Neural cell (in vitro differentiated cells): ENCODE measurements around the gene ACTN4. TPM values are rescaled to one million over a fixed set of nuclear protein-coding genes. Genes with fewer than 3 reads are reported as not detected.

Source experiments
- H2AFZ ChIP-seq: fragments of 200-600, 300-800 bp; sonication (generic), shearing (Covaris generic); 2 replicates; pipeline ENCODE4 v1.6.0; 2014; ENCODE audit warnings: low read depth, mild to moderate bottlenecking, antibody characterized with exemption, low read length, moderate library complexity
- H3F3A ChIP-seq: fragments of 200-600 bp; shearing (Covaris generic); 2 replicates; pipeline ENCODE4 v1.6.1; 2016; ENCODE audit warnings: mild to moderate bottlenecking, moderate library complexity, mixed read lengths, antibody characterized with exemption, low read length; ENCODE audit not compliant: insufficient read depth, poor library complexity, severe bottlenecking
- H3K27ac ChIP-seq: fragments of 200-600, 300-800 bp; sonication (generic), shearing (Covaris generic); 2 replicates; pipeline ENCODE4 v1.5.1; 2014; ENCODE audit warnings: mild to moderate bottlenecking, low read length, moderate library complexity
- H3K27me3 ChIP-seq: fragments of 300-800, 200-600 bp; sonication (generic), shearing (Covaris generic); 2 replicates; pipeline ENCODE4 v1.6.0; 2014; ENCODE audit warnings: mild to moderate bottlenecking, low read depth, low read length, moderate library complexity; ENCODE audit not compliant: insufficient read depth
- H3K36me3 ChIP-seq: fragments of 300-800, 200-600 bp; sonication (generic), shearing (Covaris generic); 2 replicates; pipeline ENCODE4 v1.5.1; 2014; ENCODE audit warnings: mild to moderate bottlenecking, antibody characterized with exemption, low read length, moderate library complexity; ENCODE audit not compliant: insufficient read depth
- H3K4me2 ChIP-seq: fragments of 300-800, 200-600 bp; sonication (generic), shearing (Covaris generic); 2 replicates; pipeline ENCODE4 v1.6.0; 2014; ENCODE audit warnings: mild to moderate bottlenecking, low read length
- H3K4me3 ChIP-seq: fragments of 300-800, 200-600 bp; sonication (generic), shearing (Covaris generic); 2 replicates; pipeline ENCODE4 v1.5.1; 2014; ENCODE audit warnings: mild to moderate bottlenecking, low read length, moderate library complexity
- H3K79me2 ChIP-seq: fragments of 200-600 bp; shearing (Covaris generic); replicated peaks from 2 replicates; pipeline ENCODE4 v1.6.0; 2014; ENCODE audit warnings: mild to moderate bottlenecking, low read length, moderate library complexity; ENCODE audit not compliant: insufficient read depth
- H3K9ac ChIP-seq: fragments of 300-800, 200-600 bp; sonication (generic), shearing (Covaris generic); 2 replicates; pipeline ENCODE4 v1.6.1; 2016; ENCODE audit warnings: mild to moderate bottlenecking, low read length, mixed read lengths
- H3K9me2 ChIP-seq: fragments of 200-600 bp; shearing (Covaris generic); 2 replicates; pipeline ENCODE4 v1.6.1; 2016; ENCODE audit warnings: mild to moderate bottlenecking, low read length, mixed read lengths; ENCODE audit not compliant: insufficient read depth
- H3K9me3 ChIP-seq: fragments of 200-600, 300-800 bp; sonication (generic), shearing (Covaris generic); 2 replicates; pipeline ENCODE4 v1.6.1; 2016; ENCODE audit warnings: mild to moderate bottlenecking, mixed run types, low read length, moderate library complexity, mixed read lengths
- H4K20me1 ChIP-seq: fragments of 200-600 bp; shearing (Covaris generic); 2 replicates; pipeline ENCODE4 v1.6.1; 2016; ENCODE audit warnings: mild to moderate bottlenecking, mixed run types; ENCODE audit not compliant: insufficient read depth
- EP300 ChIP-seq: fragments of 450-650 bp; conservative IDR thresholded peaks from 2 replicates; pipeline ENCODE4 v1.6.1; 2014; ENCODE audit warnings: antibody characterized with exemption, mild to moderate bottlenecking, moderate library complexity; ENCODE audit not compliant: poor library complexity, severe bottlenecking
- EZH2 ChIP-seq: fragments of 200-600, 300-800 bp; shearing (Covaris generic), sonication (generic); IDR thresholded peaks from 2 replicates; pipeline ENCODE4 v1.6.1; 2014; ENCODE audit warnings: antibody characterized with exemption, low read length, borderline replicate concordance, mild to moderate bottlenecking; ENCODE audit not compliant: insufficient read depth, poor library complexity, severe bottlenecking
- MXI1 ChIP-seq: fragments of 450-650 bp; conservative IDR thresholded peaks from 2 replicates; pipeline ENCODE4 v1.6.1; 2014; ENCODE audit warnings: antibody characterized with exemption, mild to moderate bottlenecking; ENCODE audit not compliant: poor library complexity, severe bottlenecking
- POLR2AphosphoS5 ChIP-seq: IDR thresholded peaks from 2 replicates; pipeline ENCODE4 v1.6.1; 2012
- RAD21 ChIP-seq: fragments of 450-650 bp; conservative IDR thresholded peaks from 2 replicates; pipeline ENCODE4 v1.6.1; 2014; ENCODE audit warnings: antibody characterized with exemption, mild to moderate bottlenecking, moderate library complexity
- SMC3 ChIP-seq: fragments of 450-650 bp; conservative IDR thresholded peaks from 2 replicates; pipeline ENCODE4 v1.6.1; 2014; ENCODE audit warnings: antibody characterized with exemption, mild to moderate bottlenecking, moderate library complexity; ENCODE audit not compliant: poor library complexity
- TAF1 ChIP-seq: IDR thresholded peaks from 2 replicates; pipeline ENCODE4 v1.6.1; 2012; ENCODE audit warnings: low read depth
- polyA plus RNA-seq: library from polyadenylated mRNA; depleted of rRNA; stranded (reverse); fragments of >200 nt; gene quantifications from 2 replicates; pipeline ENCODE4 v1.2.3, GENCODE V29; 2014
- TF ChIP-seq, protein P1 (sequence below): fragments of 450-650 bp; IDR thresholded peaks from 2 replicates; pipeline ENCODE4 v1.5.1; 2014; ENCODE audit warnings: antibody characterized with exemption, mild to moderate bottlenecking, moderate library complexity; ENCODE audit not compliant: poor library complexity, severe bottlenecking
- TF ChIP-seq, protein P2 (sequence below): IDR thresholded peaks from 2 replicates; pipeline ENCODE4 v1.6.1; 2012; ENCODE audit warnings: borderline replicate concordance

Gene ACTN4
- polyA plus RNA-seq, 1 donor from 2014 or later = 54.0 TPM

DNA sequence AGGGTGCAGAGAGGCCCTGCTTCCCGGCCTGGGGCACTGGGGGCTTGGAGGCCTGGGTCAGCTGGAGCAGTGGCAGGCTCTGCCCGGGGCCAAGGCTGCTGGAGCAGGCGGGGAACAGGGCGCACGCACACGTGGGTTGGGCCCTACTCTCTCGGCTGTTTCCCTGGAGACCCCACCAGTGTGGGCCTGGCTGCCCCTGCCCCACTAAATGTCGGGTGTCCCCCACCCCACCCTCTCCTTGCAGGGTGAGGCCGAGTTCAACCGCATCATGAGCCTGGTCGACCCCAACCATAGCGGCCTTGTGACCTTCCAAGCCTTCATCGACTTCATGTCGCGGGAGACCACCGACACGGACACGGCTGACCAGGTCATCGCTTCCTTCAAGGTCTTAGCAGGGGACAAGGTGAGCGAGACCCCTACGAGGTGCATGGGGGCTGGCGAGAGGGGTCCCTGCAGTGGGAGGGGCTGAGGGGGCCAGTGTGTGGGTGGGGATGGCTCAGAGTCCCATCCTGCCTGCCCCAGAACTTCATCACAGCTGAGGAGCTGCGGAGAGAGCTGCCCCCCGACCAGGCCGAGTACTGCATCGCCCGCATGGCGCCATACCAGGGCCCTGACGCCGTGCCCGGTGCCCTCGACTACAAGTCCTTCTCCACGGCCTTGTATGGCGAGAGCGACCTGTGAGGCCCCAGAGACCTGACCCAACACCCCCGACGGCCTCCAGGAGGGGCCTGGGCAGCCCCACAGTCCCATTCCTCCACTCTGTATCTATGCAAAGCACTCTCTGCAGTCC lies 81.5 kb downstream of the ACTN4 start:
- H2AFZ ChIP-seq = no peak overlapping the region
- H3K9ac ChIP-seq = no peak overlapping the region
- H3K36me3 ChIP-seq = no peaks in the 10 kb centered on the region
- no peak overlapping the region for H3K27ac ChIP-seq
- H3K79me2 ChIP-seq = no peaks in the 10 kb centered on the region
- TF ChIP-seq, protein P1, sequence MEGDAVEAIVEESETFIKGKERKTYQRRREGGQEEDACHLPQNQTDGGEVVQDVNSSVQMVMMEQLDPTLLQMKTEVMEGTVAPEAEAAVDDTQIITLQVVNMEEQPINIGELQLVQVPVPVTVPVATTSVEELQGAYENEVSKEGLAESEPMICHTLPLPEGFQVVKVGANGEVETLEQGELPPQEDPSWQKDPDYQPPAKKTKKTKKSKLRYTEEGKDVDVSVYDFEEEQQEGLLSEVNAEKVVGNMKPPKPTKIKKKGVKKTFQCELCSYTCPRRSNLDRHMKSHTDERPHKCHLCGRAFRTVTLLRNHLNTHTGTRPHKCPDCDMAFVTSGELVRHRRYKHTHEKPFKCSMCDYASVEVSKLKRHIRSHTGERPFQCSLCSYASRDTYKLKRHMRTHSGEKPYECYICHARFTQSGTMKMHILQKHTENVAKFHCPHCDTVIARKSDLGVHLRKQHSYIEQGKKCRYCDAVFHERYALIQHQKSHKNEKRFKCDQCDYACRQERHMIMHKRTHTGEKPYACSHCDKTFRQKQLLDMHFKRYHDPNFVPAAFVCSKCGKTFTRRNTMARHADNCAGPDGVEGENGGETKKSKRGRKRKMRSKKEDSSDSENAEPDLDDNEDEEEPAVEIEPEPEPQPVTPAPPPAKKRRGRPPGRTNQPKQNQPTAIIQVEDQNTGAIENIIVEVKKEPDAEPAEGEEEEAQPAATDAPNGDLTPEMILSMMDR = no peak
- TF ChIP-seq, protein P2, sequence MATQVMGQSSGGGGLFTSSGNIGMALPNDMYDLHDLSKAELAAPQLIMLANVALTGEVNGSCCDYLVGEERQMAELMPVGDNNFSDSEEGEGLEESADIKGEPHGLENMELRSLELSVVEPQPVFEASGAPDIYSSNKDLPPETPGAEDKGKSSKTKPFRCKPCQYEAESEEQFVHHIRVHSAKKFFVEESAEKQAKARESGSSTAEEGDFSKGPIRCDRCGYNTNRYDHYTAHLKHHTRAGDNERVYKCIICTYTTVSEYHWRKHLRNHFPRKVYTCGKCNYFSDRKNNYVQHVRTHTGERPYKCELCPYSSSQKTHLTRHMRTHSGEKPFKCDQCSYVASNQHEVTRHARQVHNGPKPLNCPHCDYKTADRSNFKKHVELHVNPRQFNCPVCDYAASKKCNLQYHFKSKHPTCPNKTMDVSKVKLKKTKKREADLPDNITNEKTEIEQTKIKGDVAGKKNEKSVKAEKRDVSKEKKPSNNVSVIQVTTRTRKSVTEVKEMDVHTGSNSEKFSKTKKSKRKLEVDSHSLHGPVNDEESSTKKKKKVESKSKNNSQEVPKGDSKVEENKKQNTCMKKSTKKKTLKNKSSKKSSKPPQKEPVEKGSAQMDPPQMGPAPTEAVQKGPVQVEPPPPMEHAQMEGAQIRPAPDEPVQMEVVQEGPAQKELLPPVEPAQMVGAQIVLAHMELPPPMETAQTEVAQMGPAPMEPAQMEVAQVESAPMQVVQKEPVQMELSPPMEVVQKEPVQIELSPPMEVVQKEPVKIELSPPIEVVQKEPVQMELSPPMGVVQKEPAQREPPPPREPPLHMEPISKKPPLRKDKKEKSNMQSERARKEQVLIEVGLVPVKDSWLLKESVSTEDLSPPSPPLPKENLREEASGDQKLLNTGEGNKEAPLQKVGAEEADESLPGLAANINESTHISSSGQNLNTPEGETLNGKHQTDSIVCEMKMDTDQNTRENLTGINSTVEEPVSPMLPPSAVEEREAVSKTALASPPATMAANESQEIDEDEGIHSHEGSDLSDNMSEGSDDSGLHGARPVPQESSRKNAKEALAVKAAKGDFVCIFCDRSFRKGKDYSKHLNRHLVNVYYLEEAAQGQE = no peak
- TF ChIP-seq TAF1 (no peak), MXI1 (no peak), SMC3 (no peak), EP300 (no peak), RAD21 (no peak), POLR2AphosphoS5 (no peak), EZH2 (no peak)
- H3K4me3 ChIP-seq = no peak overlapping the region
- no peaks in the 10 kb centered on the region for H3K27me3 ChIP-seq
- no peak overlapping the region for H3K4me2 ChIP-seq
- no peaks in the 10 kb centered on the region for H3K9me3 ChIP-seq
- H3K9me2 ChIP-seq = no peaks in the 10 kb centered on the region
- H3F3A ChIP-seq = no peaks in the 10 kb centered on the region
- H4K20me1 ChIP-seq = no peaks in the 10 kb centered on the region

DNA sequence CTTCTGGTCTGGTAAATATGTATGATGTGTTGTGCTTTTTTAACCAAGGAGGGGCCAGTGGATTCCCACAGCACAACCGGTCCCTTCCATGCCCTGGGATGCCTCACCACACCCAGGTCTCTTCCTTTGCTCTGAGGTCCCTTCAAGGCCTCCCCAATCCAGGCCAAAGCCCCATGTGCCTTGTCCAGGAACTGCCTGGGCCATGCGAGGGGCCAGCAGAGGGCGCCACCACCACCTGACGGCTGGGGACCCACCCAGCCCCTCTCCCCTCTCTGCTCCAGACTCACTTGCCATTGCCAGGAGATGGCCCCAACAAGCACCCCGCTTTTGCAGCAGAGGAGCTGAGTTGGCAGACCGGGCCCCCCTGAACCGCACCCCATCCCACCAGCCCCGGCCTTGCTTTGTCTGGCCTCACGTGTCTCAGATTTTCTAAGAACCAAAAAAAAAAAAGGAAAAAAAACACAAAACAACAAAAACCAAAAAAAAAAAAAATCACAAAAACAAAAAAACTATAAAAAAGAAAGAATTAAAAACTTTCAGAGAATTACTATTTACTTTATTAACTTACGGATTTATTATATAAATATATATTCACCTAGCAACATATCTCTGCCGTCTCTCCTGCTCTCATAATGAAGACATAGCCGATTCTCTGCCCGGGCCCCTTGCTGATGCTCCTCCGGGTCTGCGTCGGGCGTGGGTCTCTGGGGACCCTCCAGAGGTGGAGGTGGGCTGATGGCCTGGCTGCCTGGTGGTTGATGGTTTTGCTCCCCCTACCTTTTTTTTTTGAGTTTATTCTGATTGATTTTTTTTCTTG lies 82.4 kb downstream of the ACTN4 start:
- no peaks in the 10 kb centered on the region for H3F3A ChIP-seq
- H3K27ac ChIP-seq = no peak overlapping the region
- no peaks in the 10 kb centered on the region for H3K36me3 ChIP-seq
- no peak overlapping the region for H2AFZ ChIP-seq
- no peak overlapping the region for H3K9ac ChIP-seq
- no peaks in the 10 kb centered on the region for H3K79me2 ChIP-seq
- TF ChIP-seq SMC3 = peak; percentile 62
- TF ChIP-seq, protein P1 = peak; percentile 52
- no peak for TF ChIP-seq MXI1
- no peak for TF ChIP-seq EZH2
- no peak for TF ChIP-seq RAD21
- no peaks in the 10 kb centered on the region for H3K9me3 ChIP-seq
- H3K4me3 ChIP-seq = no peak overlapping the region
- no peaks in the 10 kb centered on the region for H4K20me1 ChIP-seq
- no peaks in the 10 kb centered on the region for H3K9me2 ChIP-seq
- H3K27me3 ChIP-seq = no peaks in the 10 kb centered on the region
- no peak overlapping the region for H3K4me2 ChIP-seq
